Left renal cortex interstitium (tissue), 4 donors: ENCODE data around the gene AP3D1. TPM values are rescaled to one million over a fixed set of nuclear protein-coding genes. Genes with fewer than 3 reads are reported as not detected.
"Not testable (repeated sequence)": the region's sequence is repeated elsewhere in the genome, so short reads cannot be mapped to it uniquely, and the experiment has no call there.

Experiments used
- DNase-seq, 4 donors: peaks; one replicate each; pipeline ENCODE4 v3.0.0-alpha.2; 2013; ENCODE audit warnings: low read depth in 4 of 4, low spot score in 2 of 4, missing footprints in 1 of 4
- polyA plus RNA-seq, 4 donors: library from polyadenylated mRNA; unstranded; fragments of 120-200 nt; gene quantifications; one replicate each; pipeline ENCODE4 v1.2.1, GENCODE V29; 2013; ENCODE audit not compliant: insufficient read length in 4 of 4

AP3D1 gene
- polyA plus RNA-seq, 4 donors = 92.0 to 128 (median 113) TPM

- DNase-seq = not testable (repeated sequence)
These were observed 59.3 kb downstream of the AP3D1 start for GRCh38 chr19:2091926-2092525.

- no peak for DNase-seq
These were observed 61.7 kb downstream of the AP3D1 start for GRCh38 chr19:2089727-2090053.

GRCh38 chr19:2089001-2089711 is 62.2 kb downstream of the AP3D1 start:
- no peak for DNase-seq

GRCh38 chr19:2087621-2088100 is 63.7 kb downstream of the AP3D1 start:
- no peak for DNase-seq

- DNase-seq = not testable (repeated sequence)
These were observed 64.4 kb downstream of the AP3D1 start for GRCh38 chr19:2086695-2087620.

GRCh38 chr19:2084993-2085720 is 66.2 kb downstream of the AP3D1 start:
- no peak for DNase-seq

GRCh38 chr19:2083174-2083854 is 68.1 kb downstream of the AP3D1 start:
- no peak for DNase-seq

- DNase-seq = no peak
These were observed 69.2 kb downstream of the AP3D1 start for GRCh38 chr19:2081873-2082810.

GRCh38 chr19:2080336-2080988 is 70.9 kb downstream of the AP3D1 start:
- DNase-seq = no peak

- DNase-seq = no peak
These were observed 71.5 kb downstream of the AP3D1 start for GRCh38 chr19:2079865-2080301.

GRCh38 chr19:2079076-2079864 is 72.1 kb downstream of the AP3D1 start:
- no peak for DNase-seq

- DNase-seq = no peak
These were observed 73.3 kb downstream of the AP3D1 start for GRCh38 chr19:2077833-2078619.

GRCh38 chr19:2077398-2077797 is 74.0 kb downstream of the AP3D1 start:
- DNase-seq = no peak

GRCh38 chr19:2076526-2076944 is 74.8 kb downstream of the AP3D1 start:
- DNase-seq = no peak

- DNase-seq = no peak
These were observed 78.4 kb downstream of the AP3D1 start for GRCh38 chr19:2072757-2073551.
